Activated naive CD8-positive, alpha-beta T cell treated with anti-CD3 and anti-CD28 coated beads, Interleukin-2, amount 50 U/mL, for 24 hours (primary cell): ENCODE results near the gene NOVA1.

ENCODE experiments used
- ATAC-seq: fragments of 150-1000 bp; cut with Tn5 transposase; one replicate; pipeline ENCODE4 v1.10.0; 2021
- DNase-seq: peaks from one replicate; pipeline ENCODE4 v3.0.0; 2021
- H3K27ac Mint-ChIP-seq: one replicate; pipeline ENCODE4 v1.8.0; 2021; ENCODE audit warnings: mild to moderate bottlenecking, mixed read lengths
- H3K27me3 Mint-ChIP-seq: one replicate; pipeline ENCODE4 v1.8.0; 2021; ENCODE audit warnings: mixed read lengths
- H3K36me3 Mint-ChIP-seq: one replicate; pipeline ENCODE4 v1.8.0; 2021; ENCODE audit warnings: low read depth, mixed read lengths
- H3K4me1 Mint-ChIP-seq: one replicate; pipeline ENCODE4 v1.8.0; 2021; ENCODE audit warnings: mixed read lengths
- H3K4me3 Mint-ChIP-seq: one replicate; pipeline ENCODE4 v1.8.0; 2021; ENCODE audit warnings: mild to moderate bottlenecking, moderate library complexity, mixed read lengths
- H3K9me3 Mint-ChIP-seq: one replicate; pipeline ENCODE4 v1.8.0; 2021; ENCODE audit warnings: mixed read lengths

Gene NOVA1

DNA sequence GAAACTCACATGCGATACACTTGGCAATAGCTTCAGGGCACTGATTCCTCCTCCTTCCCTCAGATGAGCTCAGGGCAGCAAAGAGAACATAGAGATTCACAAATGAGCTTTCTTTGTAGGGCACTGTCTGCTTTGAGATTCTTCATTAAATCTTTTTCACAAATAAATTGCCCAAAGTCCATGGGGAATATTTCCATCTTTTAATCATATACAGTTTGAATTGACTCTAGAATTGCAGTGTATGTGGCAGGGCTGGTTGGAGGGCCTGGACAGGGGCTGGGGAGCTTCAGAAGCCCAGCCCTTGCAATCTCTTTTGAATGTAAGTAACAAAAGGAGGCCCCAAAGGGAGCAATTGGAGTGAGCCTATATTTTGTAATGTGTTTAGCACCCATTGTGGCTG lies 197.5 kb downstream of the NOVA1 start:
- no peak overlapping the region for H3K4me3 Mint-ChIP-seq
- H3K27ac Mint-ChIP-seq = no peak overlapping the region
- no peaks in the 10 kb centered on the region for H3K36me3 Mint-ChIP-seq
- no peaks in the 10 kb centered on the region for H3K27me3 Mint-ChIP-seq
- DNase-seq (no peak), ATAC-seq (no peak)
- no peaks in the 10 kb centered on the region for H3K4me1 Mint-ChIP-seq
- H3K9me3 Mint-ChIP-seq = peaks cover 11% of the 10 kb centered on the region

DNA sequence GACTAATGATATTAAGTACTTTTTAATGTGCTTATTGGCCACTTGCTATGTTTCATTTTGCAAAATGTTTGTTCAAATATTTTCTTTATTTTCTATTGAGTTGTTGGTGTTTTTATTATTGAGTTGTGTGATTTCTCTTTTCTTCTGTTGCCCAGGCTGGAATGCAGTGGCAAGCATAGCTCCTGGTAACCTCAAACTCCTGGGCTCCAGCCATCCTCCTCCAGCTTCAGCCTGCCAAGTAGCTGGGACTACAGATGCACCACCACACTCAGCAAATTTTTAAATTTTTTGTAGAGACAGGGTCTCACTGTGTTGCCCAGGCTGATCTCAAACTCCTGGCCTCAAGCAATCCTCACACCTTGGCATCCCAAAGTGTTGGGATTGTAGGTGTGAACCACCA lies 199.2 kb downstream of the NOVA1 start:
- H3K9me3 Mint-ChIP-seq = peaks cover 5% of the 10 kb centered on the region
- H3K36me3 Mint-ChIP-seq = no peaks in the 10 kb centered on the region
- no peak overlapping the region for H3K4me3 Mint-ChIP-seq
- no peaks in the 10 kb centered on the region for H3K27me3 Mint-ChIP-seq
- H3K27ac Mint-ChIP-seq = no peak overlapping the region
- no peak for DNase-seq
- ATAC-seq = no peak
- H3K4me1 Mint-ChIP-seq = no peaks in the 10 kb centered on the region
